T-helper 1 cell treated with Interleukin-12 subunit alpha and Interleukin-12 subunit beta and Interleukin-4 antibody, amounts not matched to agents 30 ng/mL and 1 ng/mL, for 36 hours (primary cell): ENCODE measurements around the gene KLHL3. TPM values are rescaled to one million over a fixed set of nuclear protein-coding genes. Genes with fewer than 3 reads are reported as not detected.

ENCODE experiments used
- intact Hi-C: fragments of 100-400 bp; cut with micrococcal nuclease; formaldehyde crosslinking; loops from one replicate; pipeline ENCODE4 v1.15.1; 2024
- total RNA-seq: library from RNA; stranded (reverse); gene quantifications from 2 replicates; pipeline ENCODE4 v1.2.3, GENCODE V29; 2022

The KLHL3 gene
- total RNA-seq, 1 donor from 2014 or later: 3.8 TPM

DNA sequence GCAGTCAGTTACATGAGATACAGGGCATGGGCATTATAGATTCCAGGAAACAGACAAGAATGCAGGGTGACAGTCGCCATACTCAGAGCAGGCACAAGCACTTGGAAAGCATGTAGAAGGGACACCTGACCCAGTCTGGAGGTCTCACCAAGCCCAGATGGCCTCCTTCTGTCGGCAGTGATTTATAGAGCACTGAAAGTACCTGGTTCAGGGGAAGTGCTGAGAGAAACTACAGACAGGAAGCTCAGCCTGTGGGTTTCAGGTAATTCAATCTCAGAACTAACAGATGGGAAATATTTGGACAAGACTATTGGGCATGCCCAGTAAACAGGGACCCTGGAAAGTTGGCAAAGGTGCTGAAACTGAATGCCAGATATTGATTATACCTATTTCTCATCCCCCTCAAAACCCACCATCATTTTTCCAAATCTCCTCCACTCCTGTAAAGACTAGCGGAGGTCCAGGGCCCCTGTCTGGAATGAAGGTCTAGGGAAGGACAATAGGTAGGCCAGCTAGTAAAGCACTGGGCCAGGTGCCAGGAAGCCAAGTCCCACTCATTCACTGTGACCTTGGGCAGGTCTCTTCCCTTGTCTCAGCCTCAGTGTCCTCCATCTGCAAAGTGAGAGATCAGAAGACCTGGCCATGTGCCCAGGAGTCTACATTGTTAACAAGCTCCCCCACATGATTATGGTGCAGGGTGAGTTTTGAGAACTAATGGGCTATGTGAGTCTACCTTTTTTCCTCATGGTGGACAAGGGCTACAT is 26.9 kb downstream of the KLHL3 start:
- intact Hi-C loops: no loop called here

DNA sequence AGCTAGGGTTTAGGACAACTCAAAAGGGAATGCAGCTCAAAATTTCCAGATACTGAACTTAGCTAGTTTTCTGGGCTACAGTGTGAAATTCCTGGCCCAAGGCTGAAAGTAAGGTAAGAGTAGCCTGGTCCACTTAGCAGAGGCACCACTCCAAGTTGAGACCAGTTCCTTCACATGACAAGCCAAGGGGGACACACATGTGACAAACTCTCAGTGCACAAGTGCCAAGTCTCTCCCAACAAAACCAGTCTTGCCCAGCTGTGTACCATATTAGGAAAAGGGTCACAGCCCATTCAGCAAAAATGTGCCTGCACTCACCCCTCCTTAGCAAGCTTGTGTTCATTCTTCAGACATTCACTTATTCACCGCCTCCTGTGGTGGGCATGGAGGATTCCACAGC is 27.8 kb downstream of the KLHL3 start:
- intact Hi-C loops: no loop called here

DNA sequence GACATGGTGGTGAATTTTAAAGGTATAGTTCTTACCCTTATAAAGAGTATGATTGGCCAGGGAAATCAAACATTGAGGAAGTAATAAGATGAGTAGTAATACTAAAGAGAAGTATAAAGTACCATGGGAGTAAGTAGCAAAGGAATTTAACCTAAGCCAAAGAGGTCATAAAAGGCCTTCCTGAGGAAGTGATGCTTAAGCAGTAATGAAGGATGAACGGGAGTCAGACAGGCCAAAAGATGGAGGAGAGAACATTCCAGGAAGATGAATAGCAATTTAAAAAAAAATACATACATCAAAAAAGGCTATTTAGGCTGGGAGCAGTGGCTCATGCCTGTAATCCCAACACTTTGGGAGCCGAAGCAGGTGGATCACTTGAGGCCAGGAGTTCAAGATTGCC is 29.0 kb downstream of the KLHL3 start:
- intact Hi-C loops: no loop called here

DNA sequence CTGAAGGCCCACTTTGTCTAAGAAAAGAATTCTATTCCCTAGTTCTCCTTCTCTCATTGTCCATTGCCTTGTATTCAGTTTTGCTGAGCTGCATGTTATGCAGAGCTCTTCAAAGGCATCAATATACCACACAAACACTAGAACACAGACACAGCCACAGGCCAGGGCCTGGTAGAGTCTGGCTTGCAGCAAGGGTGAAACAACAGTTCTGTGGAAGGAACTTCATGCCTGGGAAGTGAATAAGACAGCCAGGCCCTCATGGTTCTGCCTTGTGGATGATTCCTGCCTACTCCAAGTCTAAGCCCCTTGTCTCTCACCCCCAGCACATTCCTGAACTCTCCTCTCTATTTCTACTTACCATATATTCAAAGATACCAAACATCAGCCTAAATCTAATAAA is 30.8 kb downstream of the KLHL3 start:
- intact Hi-C loops: no loop called here

DNA sequence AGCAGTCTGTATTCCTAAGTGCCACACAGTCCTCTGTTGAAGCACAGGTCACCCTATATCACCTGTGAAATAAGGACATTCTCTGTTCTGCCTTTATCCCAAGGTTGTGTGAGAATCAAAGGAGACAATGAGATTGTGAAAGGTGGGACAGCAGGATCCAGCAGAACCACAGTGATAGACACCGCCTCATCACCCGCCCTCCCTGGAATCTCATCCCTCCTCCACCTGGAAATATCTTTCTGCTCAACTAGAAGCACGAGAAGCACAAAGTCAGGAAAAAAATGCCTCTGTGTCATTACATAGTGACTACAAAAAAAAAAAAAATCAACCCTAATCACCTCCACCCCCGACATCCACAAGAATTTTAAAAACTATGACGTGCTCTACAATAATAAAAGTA is 32.3 kb downstream of the KLHL3 start:
- intact Hi-C loops: no loop called here

DNA sequence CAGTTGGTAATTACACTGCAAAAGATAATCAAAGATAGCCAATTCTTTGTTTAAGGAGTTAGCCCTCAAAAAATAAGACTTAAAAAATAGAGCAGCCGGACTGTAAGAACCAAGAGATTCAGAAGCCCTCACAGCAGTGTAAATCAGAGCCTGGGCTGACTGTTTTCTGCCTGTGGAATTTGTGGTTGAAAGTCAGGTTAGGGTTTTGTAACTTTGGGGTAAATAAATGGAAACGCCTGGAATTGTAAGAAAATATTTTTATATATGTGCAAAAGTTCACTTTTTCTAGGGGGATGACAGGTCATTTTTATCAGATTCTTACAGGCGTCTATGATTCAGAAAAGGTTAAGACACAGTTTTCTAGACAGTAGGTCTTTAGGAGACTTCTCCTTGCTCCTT is 35.6 kb downstream of the KLHL3 start:
- intact Hi-C loops: no loop called here

DNA sequence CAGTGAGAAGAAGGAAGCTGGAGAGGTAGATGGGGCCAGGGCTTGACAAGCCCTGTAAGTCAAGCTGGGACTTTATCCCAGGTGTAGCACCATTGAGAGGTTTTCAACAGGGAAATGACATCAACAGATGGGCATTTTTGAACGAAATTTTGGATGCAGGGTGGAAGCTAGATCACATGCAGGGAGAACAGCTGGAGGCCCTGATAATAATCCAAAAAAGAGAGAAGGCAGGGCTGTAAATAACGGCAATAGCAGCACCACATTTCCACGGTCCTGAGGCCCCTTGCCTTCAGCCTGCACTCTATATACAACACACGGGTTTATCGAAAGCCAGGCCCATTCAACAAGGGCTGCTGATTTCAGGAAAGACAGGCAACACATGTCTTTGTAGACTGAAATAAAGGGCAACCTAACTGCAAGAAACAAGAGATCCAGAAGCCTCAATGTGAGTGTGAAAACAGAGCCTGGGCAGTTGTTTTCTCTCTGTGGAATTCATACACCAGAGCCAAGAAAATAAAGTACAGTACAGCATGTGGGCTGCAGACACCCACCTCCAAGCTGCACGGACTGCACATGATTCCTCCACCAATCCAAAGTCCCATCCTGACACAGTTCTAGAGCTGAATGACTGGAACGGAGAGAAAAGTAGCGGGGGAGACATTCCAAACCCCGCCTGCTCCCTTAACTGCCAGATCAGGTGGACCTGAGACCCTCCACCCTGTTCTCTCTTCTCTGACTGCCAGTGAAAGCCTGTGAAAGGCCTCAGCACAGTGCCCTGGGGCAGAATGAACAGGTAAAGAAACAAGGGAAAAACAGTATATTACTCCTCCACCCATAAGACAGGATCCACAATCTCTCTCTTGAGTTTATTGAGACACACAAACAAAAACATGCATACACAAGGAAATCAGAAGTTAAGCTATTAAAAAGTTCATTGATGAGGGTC is 36.3 kb downstream of the KLHL3 start:
- intact Hi-C loops: loop anchor here (5.0 kb wide), 1 partner anchor 53 kb away; the partner anchor contains the start of gene HNRNPA0

DNA sequence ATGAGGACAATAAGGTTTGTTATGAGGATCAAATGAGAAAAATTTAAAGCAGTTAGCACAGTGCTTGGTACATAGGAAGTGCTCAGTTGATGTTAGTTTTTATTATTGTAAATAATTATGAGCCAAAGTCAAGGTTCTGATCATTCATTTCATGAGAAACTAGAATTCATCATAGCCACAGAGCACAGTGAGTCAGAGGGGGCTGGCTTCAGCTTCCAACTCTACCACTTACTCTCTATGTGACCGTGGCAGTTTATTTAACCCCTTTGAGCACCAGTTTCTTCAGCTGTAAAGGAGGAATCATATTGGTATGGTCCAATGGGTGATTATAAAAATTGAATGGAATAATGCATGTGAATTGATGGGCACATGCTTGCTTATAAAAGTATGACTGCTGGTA is 39.4 kb downstream of the KLHL3 start:
- intact Hi-C loops: loop anchor here (1.0 to 5.0 kb wide), 4 partner anchors 36 to 67 kb away; partner anchors contain the start of gene HNRNPA0

DNA sequence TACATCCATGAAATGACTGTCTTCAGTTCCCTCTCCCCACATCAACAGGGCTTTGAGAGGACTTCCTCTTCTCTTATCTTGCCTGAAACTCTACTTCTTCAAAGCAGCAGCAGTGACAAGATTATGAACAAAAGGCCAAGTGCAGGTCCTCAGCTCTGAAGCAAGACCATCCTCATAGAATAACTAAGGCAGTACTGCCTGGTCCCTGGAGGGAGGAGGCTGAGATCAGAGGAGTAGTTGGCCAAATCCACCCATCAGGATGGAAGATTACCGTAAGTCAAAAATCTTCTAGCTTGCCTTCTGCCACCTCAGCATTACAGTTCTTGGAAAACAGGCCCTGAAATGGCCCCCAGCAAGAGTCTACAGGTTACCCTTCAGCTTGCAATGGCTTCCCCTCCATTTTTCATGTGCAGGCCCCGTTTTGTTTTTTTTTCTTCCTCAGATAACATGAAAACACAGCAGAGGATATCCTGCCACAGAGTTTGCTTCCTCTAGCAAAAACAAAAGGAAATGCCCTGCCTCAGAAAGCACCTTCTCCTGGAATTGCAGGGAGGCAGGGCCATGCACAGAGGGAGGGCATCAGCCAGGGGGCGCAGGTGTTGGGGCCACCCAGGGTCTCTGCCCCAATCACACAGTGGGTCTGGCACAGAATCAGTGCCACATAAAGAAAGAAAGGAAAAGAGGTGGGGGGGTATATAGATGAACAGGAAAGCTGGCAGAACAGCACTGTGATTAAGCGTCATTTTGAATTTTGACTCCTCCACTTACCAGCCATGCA is 40.0 kb downstream of the KLHL3 start:
- intact Hi-C loops: loop anchor here (1.0 to 5.0 kb wide), 4 partner anchors 36 to 67 kb away; partner anchors contain the start of gene HNRNPA0

DNA sequence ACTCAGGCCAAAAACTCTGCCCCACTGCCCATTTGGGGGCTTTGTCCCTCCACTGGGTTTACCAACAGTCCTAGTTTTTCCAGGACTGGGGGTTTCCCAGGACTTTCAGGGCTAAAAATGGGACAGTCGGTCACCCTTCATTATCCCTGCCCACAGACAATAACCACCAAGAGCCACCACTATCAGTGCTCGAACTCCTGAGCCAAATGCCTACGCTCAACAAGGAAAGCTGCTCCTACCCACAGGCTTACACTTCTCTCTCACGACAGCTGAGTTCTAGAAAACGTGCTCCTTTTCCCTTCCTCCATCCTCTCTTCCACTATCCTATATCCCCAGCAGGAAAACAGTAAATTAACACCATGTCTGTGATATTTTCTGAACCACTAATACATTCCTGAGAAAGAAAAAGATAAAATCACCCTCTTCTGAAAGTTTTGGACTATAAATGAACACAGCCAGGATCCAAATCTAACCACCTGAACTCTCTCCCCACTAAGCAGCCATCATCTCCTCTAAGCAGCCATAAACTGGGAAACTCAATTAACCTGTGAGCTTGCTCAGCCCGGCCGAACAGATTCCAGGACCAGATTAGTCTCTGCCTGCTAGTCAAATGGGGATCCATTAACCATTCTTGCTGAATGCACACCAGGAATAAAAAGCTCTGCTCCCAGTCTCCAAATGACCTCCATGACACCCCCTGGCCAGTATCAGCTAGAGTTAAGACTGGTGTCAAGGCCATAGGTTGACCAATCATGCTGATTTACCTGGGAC is 41.8 kb downstream of the KLHL3 start:
- intact Hi-C loops: no loop called here

DNA sequence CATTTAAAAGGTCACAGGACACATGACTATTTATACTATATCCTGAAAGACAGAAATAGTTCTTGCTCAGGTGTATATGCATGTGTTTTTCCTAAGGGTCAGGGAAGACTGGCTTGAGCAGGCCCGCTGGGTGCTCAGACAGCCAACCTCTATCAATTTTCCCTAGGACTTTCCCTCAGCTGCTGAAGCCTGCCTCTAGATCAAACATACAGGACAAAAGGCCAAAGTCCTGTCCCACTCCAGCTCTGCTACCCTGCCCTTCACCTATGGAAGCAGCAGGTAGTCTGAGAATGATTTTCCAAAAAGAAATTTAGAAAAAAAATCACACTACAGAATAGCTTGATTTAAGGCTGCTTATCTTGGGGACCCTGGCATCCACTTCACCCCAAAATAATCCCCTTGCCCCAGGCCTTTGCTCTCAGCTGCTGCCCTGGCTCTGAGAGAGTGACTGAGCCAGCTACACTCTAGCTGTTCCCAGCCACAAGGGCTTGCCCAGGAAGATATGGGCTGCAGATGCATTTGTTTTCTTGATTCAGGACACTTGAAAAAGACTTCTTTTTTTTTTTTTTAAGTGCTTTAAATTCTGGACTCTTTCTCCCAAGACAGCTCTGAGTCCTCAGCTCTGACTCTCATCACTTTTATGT is 42.5 kb downstream of the KLHL3 start:
- intact Hi-C loops: no loop called here

DNA sequence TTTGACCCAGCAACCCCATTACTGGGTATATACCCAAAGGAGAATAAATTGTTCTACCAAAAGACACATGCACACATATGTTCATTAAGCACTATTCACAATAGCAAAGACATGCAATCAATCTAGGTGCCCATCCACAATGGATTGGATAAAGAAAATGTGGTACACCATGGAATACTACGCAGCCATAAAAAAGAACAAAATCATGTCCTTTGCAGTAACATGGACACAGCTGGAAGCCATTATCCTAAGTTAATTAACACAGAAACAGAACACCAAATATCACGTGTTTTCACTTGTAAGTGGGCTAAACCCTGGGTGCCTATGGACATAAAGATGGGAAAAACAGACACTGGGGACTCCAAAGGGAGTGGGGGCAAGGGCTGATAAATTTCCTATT is 46.6 kb downstream of the KLHL3 start:
- intact Hi-C loops: no loop called here

DNA sequence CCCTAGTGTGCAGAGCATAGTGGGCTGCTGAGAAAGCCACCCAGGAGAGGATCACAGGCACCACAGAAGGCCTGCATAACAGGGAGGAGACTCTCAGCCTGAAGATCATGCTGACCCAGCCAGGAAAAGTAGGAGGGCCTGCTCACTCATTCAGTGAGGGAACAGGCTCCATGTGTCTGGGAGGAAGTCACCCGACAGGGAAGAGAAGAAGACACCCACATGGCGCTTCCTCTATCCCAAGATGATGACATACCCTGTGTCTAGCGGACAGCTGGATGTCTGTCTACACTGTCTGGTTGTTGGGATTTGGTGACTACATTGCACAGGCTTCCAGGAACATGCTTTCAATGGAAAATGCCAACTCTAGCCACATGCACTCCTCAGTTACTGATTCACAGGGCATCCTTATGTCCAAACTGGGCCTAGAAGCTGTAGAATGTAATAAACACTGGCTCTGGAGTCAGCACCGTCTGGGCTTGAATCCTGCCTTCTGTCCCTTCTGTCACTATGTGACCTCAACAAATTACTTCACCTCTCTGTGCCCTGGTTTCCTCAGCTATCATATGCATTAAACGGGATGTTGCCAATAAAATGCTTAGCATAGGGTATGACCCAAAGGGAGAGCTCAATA is 47.6 kb downstream of the KLHL3 start:
- intact Hi-C loops: no loop called here

DNA sequence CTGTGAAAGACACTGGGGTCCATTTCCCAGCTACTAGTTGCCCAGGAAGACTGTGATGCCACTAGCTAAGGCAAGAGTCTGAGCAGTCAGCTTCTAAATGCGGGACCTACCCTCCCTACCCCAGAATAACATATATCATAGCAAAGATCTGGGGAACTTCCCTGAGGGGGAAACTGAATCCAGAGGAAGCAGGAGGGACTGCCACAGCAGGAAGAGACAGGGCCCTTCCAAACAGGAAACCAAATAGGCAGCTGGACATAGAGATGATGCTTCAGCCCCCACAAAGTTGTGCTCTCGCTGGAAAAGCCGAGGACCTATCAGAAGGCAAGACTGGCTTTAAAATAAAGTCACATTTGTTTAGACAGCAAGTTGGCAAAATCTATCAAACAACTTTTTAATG is 51.1 kb downstream of the KLHL3 start:
- intact Hi-C loops: no loop called here

DNA sequence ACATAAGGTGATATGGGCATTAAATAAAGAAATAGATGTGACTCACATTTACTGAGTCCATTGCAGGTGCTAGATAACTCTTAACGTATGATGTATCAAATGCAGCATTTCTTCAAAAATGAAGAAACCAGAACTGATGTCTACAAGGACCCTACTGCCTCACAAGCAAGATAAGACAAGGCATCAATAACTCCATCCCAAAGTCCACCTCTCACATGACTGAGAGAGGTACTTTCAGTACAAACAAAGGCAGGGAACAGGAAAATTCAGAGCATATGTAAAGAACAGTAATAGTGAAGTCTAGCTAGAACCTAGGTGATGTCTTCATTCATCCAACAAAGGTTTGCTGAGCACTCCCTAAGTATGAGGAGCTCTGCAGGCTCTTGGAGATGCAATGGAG is 54.7 kb downstream of the KLHL3 start:
- intact Hi-C loops: no loop called here

DNA sequence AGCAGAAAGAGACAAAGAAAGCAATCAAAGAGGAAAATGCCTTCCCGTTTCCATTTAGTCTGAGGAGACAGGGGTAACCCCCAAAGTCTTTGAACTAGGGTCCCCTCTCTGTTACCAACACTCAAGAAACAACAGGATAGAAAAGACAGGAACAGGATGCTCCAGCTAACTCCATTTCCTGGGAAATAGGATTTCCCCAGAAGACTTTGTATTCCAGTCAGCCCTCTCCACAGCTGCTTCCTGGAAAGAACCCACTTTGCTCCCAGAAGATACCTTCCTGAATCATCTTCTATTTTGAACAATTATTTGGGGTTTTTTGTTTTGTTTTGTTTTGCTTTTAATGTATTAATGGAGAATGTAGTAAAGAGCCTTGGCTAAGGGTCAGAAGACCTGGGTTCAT is 56.0 kb downstream of the KLHL3 start:
- intact Hi-C loops: no loop called here

DNA sequence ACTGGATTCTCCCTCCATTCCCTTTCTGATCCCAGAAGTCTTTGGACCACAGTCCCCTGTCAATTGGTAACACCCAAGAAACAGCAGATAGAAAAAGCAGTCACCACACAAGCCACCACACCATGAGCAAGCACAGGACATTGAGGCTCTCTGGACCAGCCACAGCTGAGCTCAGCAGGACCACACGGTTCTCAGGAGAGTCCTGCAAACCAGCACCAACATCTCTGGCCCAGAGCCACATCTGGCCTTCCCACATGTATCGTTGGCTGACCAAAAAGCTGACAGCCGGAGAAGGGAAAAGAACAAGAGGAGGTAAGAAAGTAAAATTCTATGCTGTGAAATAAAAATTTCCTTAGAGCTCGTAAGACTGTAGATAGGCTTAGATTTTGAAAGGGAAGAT is 56.7 kb downstream of the KLHL3 start:
- intact Hi-C loops: no loop called here

DNA sequence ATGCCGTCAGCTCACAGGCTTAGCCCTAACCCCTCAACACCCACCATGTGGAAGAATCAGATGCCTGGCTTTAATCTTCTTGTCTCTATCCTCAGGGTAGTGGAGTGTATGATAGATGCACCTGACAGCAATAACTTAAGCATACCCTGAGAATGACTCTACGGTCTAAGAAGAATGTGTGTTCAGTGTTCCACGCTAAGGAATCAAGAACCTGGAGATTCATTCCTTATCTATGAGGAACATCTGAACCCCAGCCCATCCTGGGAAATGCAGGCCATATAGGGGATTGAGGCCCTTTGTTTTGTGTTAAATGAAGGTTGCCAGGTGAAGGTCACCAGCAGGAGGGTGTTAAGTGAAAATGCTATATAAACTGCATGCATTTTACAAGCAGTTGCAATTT is 63.0 kb downstream of the KLHL3 start:
- intact Hi-C loops: no loop called here

DNA sequence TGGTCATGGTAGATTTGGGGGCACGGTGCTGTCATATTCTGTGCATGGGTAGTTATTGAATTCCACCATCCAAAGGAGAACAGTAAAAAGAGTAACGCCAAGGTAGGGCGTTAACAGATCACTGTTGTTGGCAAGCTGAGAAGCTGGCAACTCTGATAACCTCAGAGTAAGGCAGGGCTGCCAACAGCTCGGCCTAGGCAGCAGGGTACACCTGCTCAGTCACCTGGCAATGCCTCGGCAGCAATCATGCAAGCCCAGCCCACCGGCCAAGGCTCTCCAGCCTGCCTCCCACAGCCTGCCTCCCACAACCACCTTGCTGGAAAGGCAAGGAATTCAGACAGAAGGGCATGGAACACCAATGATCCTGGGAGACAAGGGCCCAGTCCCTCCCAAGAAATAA is 63.9 kb downstream of the KLHL3 start:
- intact Hi-C loops: no loop called here

DNA sequence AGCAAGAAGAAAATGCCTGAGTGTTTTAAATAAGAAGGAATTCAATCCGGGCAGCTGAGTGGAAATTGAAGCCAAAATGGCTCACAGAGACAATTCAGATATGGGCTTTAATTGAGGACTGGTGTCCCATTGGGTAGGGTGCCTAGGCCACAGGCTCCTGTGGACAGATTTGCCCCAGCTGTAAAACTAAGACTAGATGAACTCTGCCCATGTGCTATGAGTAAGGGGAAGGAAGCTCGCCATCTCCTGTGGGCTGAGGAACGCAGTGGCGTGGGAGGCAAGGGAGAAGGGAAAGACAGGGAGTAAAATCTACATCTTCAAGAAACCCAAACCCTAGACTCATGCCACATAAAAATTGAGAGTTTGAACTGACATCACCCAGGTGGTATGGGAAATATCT is 66.1 kb downstream of the KLHL3 start:
- intact Hi-C loops: no loop called here
